GM13977 (cell line): ENCODE data around the gene DDOST.
A peak's percentile ranks its signal among the peaks of the same experiment; 100 is the strongest.

Experiments used
- DNase-seq: peaks from one replicate; pipeline ENCODE4 v3.0.0; 2012; ENCODE audit warnings: low spot score
- in situ Hi-C: fragments of 300-500 bp; cut with MboI; formaldehyde crosslinking; loops from one replicate; pipeline ENCODE4 v1.12.0; 2022; ENCODE audit warnings: low sequenced_read_pairs, low pct_unique_long_range_greater_than_20kb, mixed read lengths, inconsistent platforms; ENCODE audit not compliant: unreplicated experiment
- TF ChIP-seq, protein P1 (sequence below): IDR thresholded peaks from 2 replicates; pipeline ENCODE4 v1.5.1; 2012; ENCODE audit warnings: mild to moderate bottlenecking, control low read depth; ENCODE audit not compliant: insufficient read depth; ENCODE audit errors: extremely low read depth, missing control alignments

DDOST gene

DNA sequence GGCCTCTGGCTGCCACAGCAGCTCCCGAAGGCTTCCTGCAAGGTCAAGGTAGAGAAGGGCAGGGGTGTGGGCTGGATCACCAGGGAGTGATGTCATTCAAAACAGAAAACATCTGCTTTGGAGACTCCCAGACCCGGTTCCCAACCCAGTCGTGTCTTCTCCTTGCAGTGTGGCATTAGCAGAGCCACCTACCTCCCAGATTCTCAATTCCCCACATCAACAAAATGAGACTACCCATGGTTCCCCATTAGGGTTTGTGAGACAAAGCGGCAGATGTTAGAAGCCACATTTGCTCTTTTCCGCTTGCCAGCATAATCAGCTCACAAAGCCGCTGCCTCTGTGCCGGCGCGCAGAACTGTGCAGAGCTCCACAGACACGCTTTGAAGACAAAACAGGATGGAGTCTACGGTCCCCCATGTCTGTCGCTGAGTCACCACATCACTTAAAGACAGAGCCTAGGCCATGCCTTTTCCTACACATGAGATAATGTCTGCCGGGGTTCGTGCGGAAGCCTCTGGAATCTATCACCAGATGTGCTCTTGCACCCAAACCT, 44.1 kb upstream of the DDOST start:
- TF ChIP-seq, protein P1, sequence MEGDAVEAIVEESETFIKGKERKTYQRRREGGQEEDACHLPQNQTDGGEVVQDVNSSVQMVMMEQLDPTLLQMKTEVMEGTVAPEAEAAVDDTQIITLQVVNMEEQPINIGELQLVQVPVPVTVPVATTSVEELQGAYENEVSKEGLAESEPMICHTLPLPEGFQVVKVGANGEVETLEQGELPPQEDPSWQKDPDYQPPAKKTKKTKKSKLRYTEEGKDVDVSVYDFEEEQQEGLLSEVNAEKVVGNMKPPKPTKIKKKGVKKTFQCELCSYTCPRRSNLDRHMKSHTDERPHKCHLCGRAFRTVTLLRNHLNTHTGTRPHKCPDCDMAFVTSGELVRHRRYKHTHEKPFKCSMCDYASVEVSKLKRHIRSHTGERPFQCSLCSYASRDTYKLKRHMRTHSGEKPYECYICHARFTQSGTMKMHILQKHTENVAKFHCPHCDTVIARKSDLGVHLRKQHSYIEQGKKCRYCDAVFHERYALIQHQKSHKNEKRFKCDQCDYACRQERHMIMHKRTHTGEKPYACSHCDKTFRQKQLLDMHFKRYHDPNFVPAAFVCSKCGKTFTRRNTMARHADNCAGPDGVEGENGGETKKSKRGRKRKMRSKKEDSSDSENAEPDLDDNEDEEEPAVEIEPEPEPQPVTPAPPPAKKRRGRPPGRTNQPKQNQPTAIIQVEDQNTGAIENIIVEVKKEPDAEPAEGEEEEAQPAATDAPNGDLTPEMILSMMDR: no peak
- in situ Hi-C loops: no loop called here
- no peak for DNase-seq

DNA sequence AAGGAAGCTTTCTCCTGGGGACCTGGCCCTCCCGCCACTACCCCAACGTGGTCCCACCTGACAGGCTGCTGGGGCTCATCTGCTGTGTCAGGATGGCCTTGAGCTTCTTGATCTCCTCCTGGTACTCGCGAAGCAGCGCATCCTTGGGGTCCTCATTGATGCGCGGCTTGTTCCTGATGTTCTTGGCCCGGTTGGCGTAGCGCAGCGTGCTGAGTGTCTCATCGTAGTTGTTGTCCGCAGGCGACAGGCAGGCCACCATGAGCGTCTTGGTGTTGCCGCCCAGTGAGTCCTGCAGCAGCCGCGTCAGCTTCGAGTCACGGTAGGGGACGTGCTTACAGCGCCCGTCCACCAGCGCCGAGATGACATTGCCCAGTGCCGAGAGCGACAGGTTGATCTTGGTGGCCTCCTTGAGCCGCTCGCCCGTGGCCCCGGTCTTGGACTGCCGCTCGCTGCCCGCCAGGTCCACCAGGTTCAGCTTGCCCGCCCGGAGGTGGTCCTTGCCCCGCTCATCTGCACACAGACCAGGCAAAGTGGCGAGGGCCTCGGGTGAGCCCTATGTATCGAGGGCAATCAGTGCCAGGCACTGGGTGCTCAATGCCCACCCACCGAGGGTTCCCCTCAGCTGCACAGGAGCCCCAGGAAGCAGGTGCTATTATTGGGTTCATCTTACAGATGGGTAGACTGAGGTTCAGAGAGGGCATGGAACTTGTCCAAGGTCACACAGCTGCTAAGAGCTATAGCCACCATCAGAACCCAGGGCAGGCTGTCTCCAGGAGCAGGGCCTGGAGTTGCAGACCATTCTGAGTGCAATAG, 43.4 kb upstream of the DDOST start:
- no peak for DNase-seq
- TF ChIP-seq, protein P1: no peak
- in situ Hi-C loops: no loop called here

DNA sequence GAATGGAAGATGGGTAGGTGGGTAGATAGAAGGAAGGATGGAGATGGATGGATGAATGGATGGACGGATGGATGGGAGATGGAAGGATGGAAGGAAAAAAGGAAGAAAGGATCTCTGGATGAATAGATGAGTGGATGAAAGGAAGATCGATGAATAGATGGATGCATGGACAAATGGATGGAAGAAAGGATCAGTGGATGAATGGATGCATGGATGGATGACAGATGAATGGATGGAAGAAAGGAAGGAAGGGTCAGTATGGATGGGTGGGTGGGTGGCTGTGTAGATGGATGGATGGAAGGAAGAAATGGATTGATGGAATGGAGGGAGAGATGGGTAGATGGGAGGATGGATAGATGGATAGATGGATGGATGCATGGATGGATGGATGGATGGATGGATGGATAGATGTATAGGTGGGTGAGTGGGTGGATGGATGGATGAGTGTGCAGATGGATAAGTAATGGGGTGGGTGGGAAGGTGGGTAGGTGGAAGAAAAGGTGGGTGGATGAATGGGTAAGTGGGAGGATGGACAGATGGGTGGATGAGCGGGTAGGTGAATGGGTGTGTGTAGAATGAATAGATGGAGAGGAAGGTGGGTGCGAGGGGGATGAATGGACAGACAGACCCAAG, 42.1 kb upstream of the DDOST start:
- no peak for DNase-seq
- in situ Hi-C loops: no loop called here
- TF ChIP-seq, protein P1: no peak

DNA sequence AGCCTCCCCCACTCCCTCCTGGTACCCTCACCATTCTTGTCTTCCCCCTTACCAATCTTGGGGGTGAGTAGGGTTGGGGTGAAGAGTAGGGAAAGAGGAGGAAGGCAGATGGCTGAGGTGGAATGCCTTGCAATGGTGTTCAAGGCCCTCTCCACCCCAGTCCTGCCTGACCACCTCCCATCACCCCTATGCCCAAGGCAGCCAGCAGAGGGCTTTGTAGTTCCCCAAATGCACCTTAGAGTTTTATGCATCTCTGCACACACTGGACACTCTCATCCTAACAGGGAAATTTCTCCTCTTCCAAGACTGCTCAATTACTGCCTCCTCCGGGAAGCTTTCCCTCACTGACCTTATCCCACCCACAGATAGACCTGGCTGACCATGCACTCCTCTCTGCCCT, 41.2 kb upstream of the DDOST start:
- in situ Hi-C loops: no loop called here
- TF ChIP-seq, protein P1: peak; percentile 22
- no peak for DNase-seq

DNA sequence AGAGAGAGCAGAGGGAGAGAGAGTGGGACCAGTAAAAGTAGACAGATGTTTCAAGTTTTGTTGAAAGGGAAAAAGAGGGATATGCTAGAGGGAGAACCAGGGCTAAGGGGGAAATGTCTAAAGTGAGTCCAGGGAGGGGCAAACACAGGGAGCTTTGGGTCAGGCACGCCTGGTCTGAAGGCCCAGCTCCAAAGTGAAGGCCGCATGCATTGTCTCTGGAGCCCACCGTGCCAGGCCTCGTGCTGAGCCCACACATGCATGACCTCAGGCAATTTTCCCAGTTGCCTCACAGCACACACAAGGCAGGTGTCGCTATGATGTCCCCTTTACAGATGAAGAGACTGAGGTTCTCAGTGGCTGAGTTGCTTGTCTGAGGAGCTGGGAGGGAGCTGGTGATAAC, 40.7 kb upstream of the DDOST start:
- no peak for DNase-seq
- in situ Hi-C loops: no loop called here
- TF ChIP-seq, protein P1: no peak

DNA sequence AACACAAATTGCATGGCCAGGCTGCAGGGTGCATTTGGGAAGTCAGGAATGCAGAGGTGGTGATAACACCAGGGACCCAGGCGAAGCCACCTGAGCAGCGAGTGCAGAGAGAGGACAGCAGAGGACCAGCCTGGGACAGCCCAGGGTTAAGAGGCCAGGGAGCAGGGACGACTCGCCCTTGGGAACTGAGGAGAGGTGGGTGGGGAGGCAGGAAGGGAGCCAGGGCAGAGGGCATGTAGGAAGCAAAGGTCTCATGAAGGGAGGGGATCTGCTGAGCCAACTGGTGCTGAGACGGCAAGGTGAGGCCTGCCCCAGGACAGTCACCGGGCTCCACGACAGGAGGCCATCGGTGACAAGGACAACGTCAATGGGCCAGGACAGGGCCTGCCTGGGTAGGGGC, 40.3 kb upstream of the DDOST start:
- no peak for DNase-seq
- in situ Hi-C loops: no loop called here
- TF ChIP-seq, protein P1: no peak
